Measurements from ENCODE around the gene PITX2.

The PITX2 gene

DNA sequence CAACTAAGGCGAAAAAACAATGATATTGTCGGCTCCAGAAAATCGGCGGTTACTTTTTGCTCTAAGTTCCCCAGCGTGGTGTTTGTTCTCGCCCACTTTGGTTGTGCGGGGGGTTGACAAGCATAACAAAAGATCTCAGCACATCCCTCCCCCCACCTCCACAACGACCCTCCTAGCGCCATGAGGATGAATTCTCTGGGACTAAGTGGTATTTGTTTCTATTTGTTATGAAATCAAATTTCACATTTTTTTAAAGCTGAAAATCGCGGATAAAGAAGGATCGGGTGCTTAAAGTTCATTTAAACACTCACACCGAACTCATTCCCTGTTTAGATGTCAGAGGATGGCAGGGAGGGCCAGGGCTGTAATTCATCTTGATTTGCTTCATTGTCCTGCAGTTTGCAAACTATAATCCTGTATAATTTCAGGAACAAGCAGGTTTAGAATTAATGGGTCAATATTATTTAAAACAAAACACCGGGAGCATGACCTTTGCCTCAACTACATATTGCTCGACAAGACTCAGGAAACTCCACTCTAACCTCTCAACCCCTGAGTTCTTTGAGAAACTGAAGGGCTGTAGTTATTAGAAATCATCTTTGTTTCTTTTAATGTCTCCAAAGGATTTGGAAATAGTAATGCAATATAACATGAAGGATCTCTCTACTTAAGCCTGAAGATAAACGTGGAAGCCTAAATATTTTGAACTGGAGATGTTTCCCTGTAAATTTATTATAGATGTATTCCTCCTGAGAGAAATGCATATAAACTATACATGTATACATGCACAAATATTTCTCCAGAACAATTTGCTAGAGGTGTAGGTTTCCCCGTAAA lies 6.4 kb downstream of the PITX2 start:
- no peak for DNase-seq
- H3K27me3 ChIP-seq (replicated peaks): peaks cover 93% of the 10 kb centered on the region
- H3K4me3 ChIP-seq (ENCODE audit: low read depth, low read length): no peak overlapping the region
- H3K27ac ChIP-seq: no peak overlapping the region
- in situ Hi-C loops (cut with HindIII; ENCODE audit: low pct_ligation_motif_present, low sequenced_read_pairs): no loop called here
- no peaks in the 10 kb centered on the region for H3K36me3 ChIP-seq (replicated peaks)
- TF ChIP-seq, protein P1, sequence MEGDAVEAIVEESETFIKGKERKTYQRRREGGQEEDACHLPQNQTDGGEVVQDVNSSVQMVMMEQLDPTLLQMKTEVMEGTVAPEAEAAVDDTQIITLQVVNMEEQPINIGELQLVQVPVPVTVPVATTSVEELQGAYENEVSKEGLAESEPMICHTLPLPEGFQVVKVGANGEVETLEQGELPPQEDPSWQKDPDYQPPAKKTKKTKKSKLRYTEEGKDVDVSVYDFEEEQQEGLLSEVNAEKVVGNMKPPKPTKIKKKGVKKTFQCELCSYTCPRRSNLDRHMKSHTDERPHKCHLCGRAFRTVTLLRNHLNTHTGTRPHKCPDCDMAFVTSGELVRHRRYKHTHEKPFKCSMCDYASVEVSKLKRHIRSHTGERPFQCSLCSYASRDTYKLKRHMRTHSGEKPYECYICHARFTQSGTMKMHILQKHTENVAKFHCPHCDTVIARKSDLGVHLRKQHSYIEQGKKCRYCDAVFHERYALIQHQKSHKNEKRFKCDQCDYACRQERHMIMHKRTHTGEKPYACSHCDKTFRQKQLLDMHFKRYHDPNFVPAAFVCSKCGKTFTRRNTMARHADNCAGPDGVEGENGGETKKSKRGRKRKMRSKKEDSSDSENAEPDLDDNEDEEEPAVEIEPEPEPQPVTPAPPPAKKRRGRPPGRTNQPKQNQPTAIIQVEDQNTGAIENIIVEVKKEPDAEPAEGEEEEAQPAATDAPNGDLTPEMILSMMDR (IDR thresholded peaks at IDR 0.05; ENCODE audit: low read depth, low read length, missing control alignments): no peak

DNA sequence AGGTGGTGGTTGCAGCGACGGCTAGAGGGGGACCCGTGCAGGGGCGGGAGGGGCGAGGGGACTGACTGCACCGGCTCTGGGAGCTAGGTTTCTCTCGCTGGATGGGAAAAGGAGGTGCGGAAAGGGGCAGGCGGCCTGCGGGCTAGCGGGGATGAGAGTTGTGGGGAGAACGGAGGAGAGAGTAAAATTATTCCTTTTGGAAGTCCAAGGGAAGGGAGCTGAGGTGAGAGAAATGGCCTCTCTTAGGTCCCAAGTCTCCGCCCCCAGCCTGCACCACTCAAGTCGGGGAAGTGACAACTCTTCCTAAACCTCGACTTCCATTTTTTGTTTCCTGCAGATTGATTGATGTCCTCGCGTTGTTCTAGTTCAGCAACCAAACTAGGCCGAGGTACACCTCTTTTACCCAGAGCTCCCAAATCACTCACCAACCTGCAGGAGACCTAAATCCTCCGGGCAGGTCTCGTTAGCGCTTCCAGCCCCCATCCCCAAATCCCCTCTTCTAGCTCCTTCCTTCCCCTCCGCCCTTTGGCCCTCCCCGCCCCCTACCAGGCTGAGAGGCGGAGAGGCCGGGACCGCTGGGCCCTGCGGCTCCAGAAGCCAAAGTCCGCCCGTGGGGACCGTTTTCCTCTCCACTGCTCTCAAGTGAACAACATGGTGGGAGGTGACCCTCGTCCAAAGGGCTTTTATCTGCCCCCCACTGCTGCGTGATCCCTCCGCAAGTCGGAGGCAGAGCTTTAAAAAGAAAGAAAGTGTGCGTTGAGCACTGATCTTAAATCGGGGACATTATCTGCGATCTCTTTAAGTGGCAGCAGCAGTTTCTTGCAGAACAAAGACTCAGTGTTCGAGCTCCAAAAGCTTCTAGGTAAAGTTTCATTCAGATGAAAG lies 7.3 kb downstream of the PITX2 start:
- DNase-seq: no peak
- H3K27me3 ChIP-seq (replicated peaks): peaks cover 93% of the 10 kb centered on the region
- no peak overlapping the region for H3K4me3 ChIP-seq (ENCODE audit: low read depth, low read length)
- in situ Hi-C loops (cut with HindIII; ENCODE audit: low pct_ligation_motif_present, low sequenced_read_pairs): no loop called here
- no peak overlapping the region for H3K27ac ChIP-seq
- TF ChIP-seq, protein P1 (IDR thresholded peaks at IDR 0.05; ENCODE audit: low read depth, low read length, missing control alignments): no peak
- no peaks in the 10 kb centered on the region for H3K36me3 ChIP-seq (replicated peaks)

DNA sequence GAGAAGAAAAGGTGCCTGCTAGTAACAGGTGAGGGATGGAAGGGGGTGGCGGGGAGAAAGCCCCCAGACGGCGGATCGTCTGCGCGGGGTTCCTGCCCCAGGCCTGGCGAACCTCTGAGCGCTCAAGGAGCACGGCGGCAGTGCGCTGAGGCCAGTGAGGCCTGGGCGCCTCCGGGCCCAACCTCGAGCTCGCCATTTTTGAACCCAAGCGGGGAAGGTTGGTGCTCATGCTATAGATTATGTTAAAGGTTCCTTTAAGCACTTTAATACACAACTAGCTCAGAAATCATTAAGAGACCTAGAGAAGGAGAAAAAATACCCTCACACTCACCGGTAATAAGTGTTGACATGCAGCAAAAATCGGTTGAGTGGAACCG lies 7.9 kb downstream of the PITX2 start:
- Histone ChIP-seq H3K4me3 (ENCODE audit: low read depth, low read length) (no peak overlapping the region), H3K36me3 (replicated peaks) (no peaks in the 10 kb centered on the region), H3K27me3 (replicated peaks) (peaks cover 92% of the 10 kb centered on the region), H3K27ac (no peak overlapping the region)
- in situ Hi-C loops (cut with HindIII; ENCODE audit: low pct_ligation_motif_present, low sequenced_read_pairs): no loop called here
- no peak for DNase-seq
- TF ChIP-seq, protein P1 (IDR thresholded peaks at IDR 0.05; ENCODE audit: low read depth, low read length, missing control alignments): no peak

DNA sequence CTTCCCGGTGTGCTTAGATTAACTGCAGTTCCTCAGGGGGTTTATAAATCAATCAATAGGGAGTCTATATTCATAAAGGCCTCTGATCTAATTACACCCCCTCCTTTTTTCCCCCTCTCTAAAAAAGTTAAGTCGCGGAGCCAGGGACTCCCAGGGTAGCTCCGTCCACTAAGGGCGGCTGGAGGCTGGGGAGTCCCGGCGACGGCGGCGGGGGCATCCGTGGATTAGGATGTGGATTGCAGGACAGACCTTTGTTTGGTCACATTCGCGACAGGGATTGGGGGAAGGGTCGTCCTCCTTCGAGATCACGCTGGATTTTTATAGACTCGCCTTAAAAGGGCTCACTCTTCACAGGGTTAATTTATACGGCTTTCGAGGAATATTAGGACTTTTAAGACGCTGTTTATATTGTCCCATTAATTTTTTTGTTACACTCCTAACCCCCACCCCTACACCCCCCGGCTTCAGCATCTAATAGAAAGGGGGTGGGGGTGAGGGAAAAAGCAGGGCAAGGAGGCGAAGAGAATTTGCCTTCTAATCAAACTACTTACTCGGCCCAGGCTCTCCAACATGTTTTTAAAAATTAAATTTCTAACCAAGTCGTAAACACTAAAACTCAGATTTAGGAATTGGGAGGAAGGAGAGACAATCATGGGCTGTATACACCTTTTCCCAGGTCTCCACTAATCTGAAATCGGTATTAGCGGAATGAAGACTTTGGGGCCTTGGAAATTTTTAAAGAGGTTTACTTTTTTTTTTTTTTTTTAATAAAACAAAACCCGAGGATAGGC lies 8.5 kb downstream of the PITX2 start:
- H3K27me3 ChIP-seq (replicated peaks): peaks cover 92% of the 10 kb centered on the region
- H3K4me3 ChIP-seq (ENCODE audit: low read depth, low read length): no peak overlapping the region
- in situ Hi-C loops (cut with HindIII; ENCODE audit: low pct_ligation_motif_present, low sequenced_read_pairs): no loop called here

DNA sequence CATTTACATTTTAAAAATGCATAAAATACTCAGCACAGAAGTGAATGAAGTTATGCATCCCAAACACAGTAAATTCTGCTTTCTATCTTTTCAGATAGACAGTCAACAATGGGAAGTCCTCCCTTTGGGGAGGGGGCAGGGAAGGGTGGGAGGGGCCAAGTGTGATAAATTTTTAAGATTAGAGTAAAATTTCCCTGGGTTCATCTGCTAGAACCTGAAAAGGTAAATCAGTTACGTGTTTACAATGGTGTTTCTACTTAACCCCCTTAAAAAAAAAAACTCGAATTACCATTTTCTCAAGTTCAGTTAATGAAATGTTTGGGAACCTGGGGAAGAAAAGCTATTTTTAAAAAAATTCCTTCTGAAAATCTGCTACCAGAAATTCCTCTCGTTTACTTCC lies 9.1 kb downstream of the PITX2 start:
- no peak for DNase-seq
- H3K27ac ChIP-seq: no peak overlapping the region
- H3K36me3 ChIP-seq (replicated peaks): no peaks in the 10 kb centered on the region
- in situ Hi-C loops (cut with HindIII; ENCODE audit: low pct_ligation_motif_present, low sequenced_read_pairs): no loop called here
- no peak overlapping the region for H3K4me3 ChIP-seq (ENCODE audit: low read depth, low read length)
- TF ChIP-seq, protein P1 (IDR thresholded peaks at IDR 0.05; ENCODE audit: low read depth, low read length, missing control alignments): no peak
- H3K27me3 ChIP-seq (replicated peaks): peaks cover 91% of the 10 kb centered on the region

More for the DNA sequence above, 8.5 kb downstream of the PITX2 start:
- Histone ChIP-seq H3K27ac (no peak overlapping the region), H3K36me3 (replicated peaks) (no peaks in the 10 kb centered on the region)
- TF ChIP-seq, protein P1 (IDR thresholded peaks at IDR 0.05; ENCODE audit: low read depth, low read length, missing control alignments): no peak
- DNase-seq: no peak

All from brain microvascular endothelial cell (primary cell).